Measurements from ENCODE around the gene CUX1.

- TF ChIP-seq CTCF (IDR thresholded peaks at IDR 0.05) = no peak
- no peak for TF ChIP-seq POLR2A (IDR thresholded peaks at IDR 0.05)
These were observed 103.6 kb downstream of the CUX1 start for GRCh38 chr7:101921061-101921460.
